Mesenchymal stem cell (in vitro differentiated cells and primary cell): Measurements from ENCODE around the gene NKX2-2.
"Not testable (repeated sequence)": the region's sequence is repeated elsewhere in the genome, so short reads cannot be mapped to it uniquely, and the experiment has no call there.

Experiments used
- DNase-seq: peaks from one replicate; pipeline ENCODE4 v3.0.0-alpha.2; 2013
- H2AFZ ChIP-seq: one replicate; pipeline ENCODE4 v1.6.1; 2013; ENCODE audit warnings: low read depth, mild to moderate bottlenecking, control low read depth, inconsistent platforms, low read length, moderate library complexity
- H2AK5ac ChIP-seq: 2 replicates; pipeline ENCODE4 v1.6.1; 2013; ENCODE audit warnings: low read length, moderate library complexity, mild to moderate bottlenecking, inconsistent platforms; ENCODE audit not compliant: severe bottlenecking
- H2BK120ac ChIP-seq: one replicate; pipeline ENCODE4 v1.6.1; 2013; ENCODE audit warnings: low read depth, mild to moderate bottlenecking, inconsistent platforms, low read length, moderate library complexity
- H2BK12ac ChIP-seq, 2 experiments: one replicate each; pipeline ENCODE4 v1.6.1; 2013; ENCODE audit warnings: inconsistent platforms in 2 of 2, low read length in 2 of 2, mild to moderate bottlenecking in 2 of 2, moderate library complexity in 2 of 2, control low read depth in 1 of 2
- H2BK15ac ChIP-seq: one replicate; pipeline ENCODE4 v1.6.1; 2013; ENCODE audit warnings: mild to moderate bottlenecking, low read depth, inconsistent platforms; ENCODE audit not compliant: poor library complexity, severe bottlenecking
- H2BK5ac ChIP-seq: 2 replicates; pipeline ENCODE4 v1.6.1; 2013; ENCODE audit warnings: low read depth, mild to moderate bottlenecking, low read length, control low read depth, inconsistent platforms; ENCODE audit not compliant: poor library complexity, severe bottlenecking
- H3K14ac ChIP-seq, 2 experiments: one replicate each; pipeline ENCODE4 v1.6.1; 2013; ENCODE audit warnings: inconsistent platforms in 2 of 2, low read length in 2 of 2, control low read depth in 1 of 2, mild to moderate bottlenecking in 1 of 2, moderate library complexity in 1 of 2
- H3K18ac ChIP-seq, 2 experiments: one replicate each; pipeline ENCODE4 v1.6.1; 2013; ENCODE audit warnings: inconsistent platforms in 2 of 2, low read length in 2 of 2, control low read depth in 1 of 2, low read depth in 1 of 2, mild to moderate bottlenecking in 1 of 2
- H3K23ac ChIP-seq, 2 experiments: one replicate each; pipeline ENCODE4 v1.6.1; 2013; ENCODE audit warnings: inconsistent platforms in 2 of 2, low read length in 2 of 2, mild to moderate bottlenecking in 2 of 2, moderate library complexity in 2 of 2, control low read depth in 1 of 2
- H3K27ac ChIP-seq: 2 replicates; pipeline ENCODE4 v1.5.1; 2013; ENCODE audit warnings: mild to moderate bottlenecking, moderate library complexity, low read length, control low read depth, inconsistent platforms; ENCODE audit not compliant: poor library complexity, severe bottlenecking
- H3K27me3 ChIP-seq, 2 experiments: 2 replicates each; pipeline versions ENCODE4 v1.6.1 to v1.7.0; 2013; ENCODE audit warnings: low read length in 2 of 2, mild to moderate bottlenecking in 2 of 2, moderate library complexity in 2 of 2, control low read depth in 1 of 2, inconsistent platforms in 1 of 2; ENCODE audit not compliant: control insufficient read depth in 1 of 2, insufficient read depth in 1 of 2
- H3K36me3 ChIP-seq, 2 experiments: 2 replicates each; pipeline versions ENCODE4 v1.6.1 to v1.7.0; 2013; ENCODE audit warnings: low read length in 2 of 2, control low read depth in 1 of 2, inconsistent platforms in 1 of 2, low read depth in 1 of 2, mild to moderate bottlenecking in 1 of 2; ENCODE audit not compliant: insufficient read depth in 2 of 2, control insufficient read depth in 1 of 2
- H3K4ac ChIP-seq, 2 experiments: one replicate each; pipeline ENCODE4 v1.6.1; 2013; ENCODE audit warnings: inconsistent platforms in 2 of 2, low read length in 2 of 2, mild to moderate bottlenecking in 2 of 2, moderate library complexity in 2 of 2, control low read depth in 1 of 2, low read depth in 1 of 2
- H3K4me1 ChIP-seq: 2 replicates; pipeline ENCODE4 v1.6.1; 2013; ENCODE audit warnings: low read depth, low read length, control low read depth; ENCODE audit not compliant: control insufficient read depth, insufficient read depth
- H3K4me2 ChIP-seq: 2 replicates; pipeline ENCODE4 v1.6.1; 2013; ENCODE audit warnings: low read length, mild to moderate bottlenecking, inconsistent platforms; ENCODE audit not compliant: poor library complexity, severe bottlenecking
- H3K4me3 ChIP-seq, 2 experiments: 2 replicates each; pipeline versions ENCODE4 v1.5.1 to v1.7.0; 2013; ENCODE audit warnings: low read length in 2 of 2, mild to moderate bottlenecking in 2 of 2, control low read depth in 1 of 2, low read depth in 1 of 2; ENCODE audit not compliant: insufficient read depth in 1 of 2
- H3K79me1 ChIP-seq: replicated peaks from 2 replicates; pipeline ENCODE4 v1.6.1; 2013; ENCODE audit warnings: mild to moderate bottlenecking, control low read depth, low read length, inconsistent platforms; ENCODE audit not compliant: poor library complexity, severe bottlenecking
- H3K9ac ChIP-seq: 2 replicates; pipeline ENCODE4 v1.7.0; 2013; ENCODE audit warnings: mild to moderate bottlenecking, low read length, moderate library complexity
- H3K9me3 ChIP-seq: 2 replicates; pipeline ENCODE4 v1.7.0; 2013; ENCODE audit warnings: mild to moderate bottlenecking, low read length; ENCODE audit not compliant: control insufficient read depth
- H4K8ac ChIP-seq: one replicate; pipeline ENCODE4 v1.6.1; 2013; ENCODE audit warnings: inconsistent platforms, mild to moderate bottlenecking, low read length, moderate library complexity
- H4K91ac ChIP-seq: one replicate; pipeline ENCODE4 v1.6.1; 2013; ENCODE audit warnings: mild to moderate bottlenecking, low read length, inconsistent platforms
- WGBS: methylation state at CpG from one replicate; pipeline ENCODE4 v1.1.7; 2013; ENCODE audit warnings: mixed read lengths; 5-methylcytosine and 5-hydroxymethylcytosine counted together

Gene NKX2-2

GRCh38 chr20:21496452-21496851 lies 17.4 kb downstream of the NKX2-2 start:
- H3K4me1 ChIP-seq = no peaks in the 10 kb centered on the region
- H3K27me3 ChIP-seq = peaks cover 39 to 60% of the 10 kb centered on the region in 2 experiments
- H2AK5ac ChIP-seq = no peak overlapping the region
- no peak overlapping the region for H3K23ac ChIP-seq
- no peaks in the 10 kb centered on the region for H3K36me3 ChIP-seq
- no peak overlapping the region for H3K9ac ChIP-seq
- H3K4me2 ChIP-seq = no peak overlapping the region
- no peak overlapping the region for H2AFZ ChIP-seq
- no peak overlapping the region for H2BK15ac ChIP-seq
- H3K18ac ChIP-seq = no peak overlapping the region
- 60% methylated on average over 1 of the region's 5 CpGs for WGBS
- no peak overlapping the region for H3K4me3 ChIP-seq
- no peak overlapping the region for H2BK5ac ChIP-seq
- H2BK120ac ChIP-seq = no peak overlapping the region
- no peak overlapping the region for H4K8ac ChIP-seq
- no peak overlapping the region for H4K91ac ChIP-seq
- no peaks in the 10 kb centered on the region for H3K79me1 ChIP-seq
- DNase-seq = no peak
- no peak overlapping the region for H2BK12ac ChIP-seq
- no peak overlapping the region for H3K27ac ChIP-seq
- H3K14ac ChIP-seq = no peak overlapping the region
- no peak overlapping the region for H3K4ac ChIP-seq
- H3K9me3 ChIP-seq = no peaks in the 10 kb centered on the region

GRCh38 chr20:21493049-21493448 lies 20.8 kb downstream of the NKX2-2 start:
- Histone ChIP-seq H3K9me3 (no peaks in the 10 kb centered on the region), H3K4ac (no peak overlapping the region), H3K27me3 (peaks cover 31 to 52% of the 10 kb centered on the region in 2 experiments), H3K36me3 (no peaks in the 10 kb centered on the region), H4K8ac (no peak overlapping the region), H2BK120ac (no peak overlapping the region), H3K4me1 (no peaks in the 10 kb centered on the region), H3K18ac (no peak overlapping the region), H3K14ac (no peak overlapping the region), H3K27ac (no peak overlapping the region), H3K23ac (no peak overlapping the region), H3K79me1 (no peaks in the 10 kb centered on the region), H2BK15ac (no peak overlapping the region), H2BK12ac (no peak overlapping the region), H2AFZ (no peak overlapping the region), H4K91ac (no peak overlapping the region), H3K4me3 (no peak overlapping the region), H2AK5ac (no peak overlapping the region), H2BK5ac (no peak overlapping the region), H3K9ac (no peak overlapping the region), H3K4me2 (no peak overlapping the region)
- no peak for DNase-seq
- 83% methylated on average over 5 of the region's 6 CpGs for whole genome bisulfite sequencing

DNA sequence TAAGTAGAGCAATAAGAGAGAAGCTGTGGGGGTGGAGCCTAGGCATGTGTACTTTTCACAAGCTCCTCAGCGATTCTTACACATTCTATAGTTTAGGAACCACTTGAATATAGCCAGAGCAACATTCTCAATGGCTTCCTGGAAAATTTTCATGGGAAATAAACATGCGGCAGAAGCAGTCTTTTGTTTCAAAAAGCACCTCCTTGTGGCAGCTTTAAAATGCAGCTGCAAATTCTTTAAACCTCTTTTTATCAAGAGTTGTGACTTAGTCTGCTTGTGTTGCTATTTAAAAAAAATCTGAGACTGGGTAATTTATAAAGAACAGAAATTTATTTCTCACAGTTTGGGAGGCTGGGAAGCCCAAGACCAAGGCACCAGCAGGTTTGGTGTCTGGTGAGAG lies 23.8 kb downstream of the NKX2-2 start:
- Histone ChIP-seq H3K4ac (no peak overlapping the region), H3K36me3 (no peaks in the 10 kb centered on the region), H2BK5ac (no peak overlapping the region), H2AFZ (no peak overlapping the region), H3K18ac (no peak overlapping the region), H3K9me3 (peaks cover 3% of the 10 kb centered on the region), H4K8ac (no peak overlapping the region), H3K9ac (no peak overlapping the region), H4K91ac (no peak overlapping the region), H2BK15ac (no peak overlapping the region), H3K4me2 (no peak overlapping the region), H3K79me1 (no peaks in the 10 kb centered on the region), H2BK12ac (no peak overlapping the region), H3K27ac (no peak overlapping the region), H3K14ac (no peak overlapping the region), H2AK5ac (no peak overlapping the region), H3K23ac (no peak overlapping the region), H3K4me3 (no peak overlapping the region), H3K4me1 (no peaks in the 10 kb centered on the region), H2BK120ac (no peak overlapping the region), H3K27me3 (peaks cover 31 to 51% of the 10 kb centered on the region in 2 experiments)
- 33% methylated on average over 2 of the region's 2 CpGs for WGBS
- no peak for DNase-seq

GRCh38 chr20:21480144-21480543 lies 33.7 kb downstream of the NKX2-2 start:
- not testable (repeated sequence) for H3K9me3 ChIP-seq, H3K27ac ChIP-seq, H3K14ac ChIP-seq, H2AK5ac ChIP-seq, H3K9ac ChIP-seq, H3K79me1 ChIP-seq, H3K4ac ChIP-seq, H3K4me1 ChIP-seq, H3K23ac ChIP-seq, H3K4me3 ChIP-seq, H2BK15ac ChIP-seq, H3K18ac ChIP-seq, H2BK120ac ChIP-seq, H3K27me3 ChIP-seq, H3K36me3 ChIP-seq, H3K4me2 ChIP-seq, H2AFZ ChIP-seq, DNase-seq, H2BK5ac ChIP-seq, H4K8ac ChIP-seq, H4K91ac ChIP-seq, H2BK12ac ChIP-seq
- WGBS = 80% methylated on average over 1 of the region's 2 CpGs
